Limb (tissue), 2 donors: ENCODE data around the gene FBXW2.

ENCODE experiments used
- DNase-seq, 2 donors: peaks; one replicate each; pipeline ENCODE4 v3.0.0-alpha.2; 2016; ENCODE audit errors: extremely low spot score in 2 of 2

Gene FBXW2

DNA sequence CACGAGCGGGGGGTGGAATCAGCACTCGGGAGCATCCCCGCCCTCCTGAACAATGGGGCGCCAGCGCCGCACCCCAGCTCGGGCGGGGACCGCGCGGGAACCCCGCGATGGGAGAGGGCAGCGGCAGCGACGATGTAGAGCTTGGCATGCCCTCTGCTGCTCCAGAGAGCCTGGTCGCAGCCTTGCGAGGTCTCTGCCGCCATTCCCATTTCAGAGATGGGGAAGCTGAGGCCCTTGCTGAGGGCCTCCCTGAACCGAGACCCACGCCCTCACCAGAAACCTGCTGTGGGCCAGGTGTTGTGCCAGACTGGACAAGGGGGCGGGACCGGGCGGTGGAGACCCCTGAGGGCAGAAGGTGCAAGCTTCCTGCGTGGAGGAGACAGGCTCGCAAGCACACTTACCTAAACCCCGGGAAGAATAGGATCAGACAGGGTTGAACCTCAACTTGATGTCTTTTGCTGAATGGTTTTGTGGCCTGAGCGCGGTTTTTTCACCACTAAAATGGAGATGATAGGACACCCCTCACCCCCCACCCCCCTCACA, 78.3 kb downstream of the FBXW2 start:
- no peak for DNase-seq

DNA sequence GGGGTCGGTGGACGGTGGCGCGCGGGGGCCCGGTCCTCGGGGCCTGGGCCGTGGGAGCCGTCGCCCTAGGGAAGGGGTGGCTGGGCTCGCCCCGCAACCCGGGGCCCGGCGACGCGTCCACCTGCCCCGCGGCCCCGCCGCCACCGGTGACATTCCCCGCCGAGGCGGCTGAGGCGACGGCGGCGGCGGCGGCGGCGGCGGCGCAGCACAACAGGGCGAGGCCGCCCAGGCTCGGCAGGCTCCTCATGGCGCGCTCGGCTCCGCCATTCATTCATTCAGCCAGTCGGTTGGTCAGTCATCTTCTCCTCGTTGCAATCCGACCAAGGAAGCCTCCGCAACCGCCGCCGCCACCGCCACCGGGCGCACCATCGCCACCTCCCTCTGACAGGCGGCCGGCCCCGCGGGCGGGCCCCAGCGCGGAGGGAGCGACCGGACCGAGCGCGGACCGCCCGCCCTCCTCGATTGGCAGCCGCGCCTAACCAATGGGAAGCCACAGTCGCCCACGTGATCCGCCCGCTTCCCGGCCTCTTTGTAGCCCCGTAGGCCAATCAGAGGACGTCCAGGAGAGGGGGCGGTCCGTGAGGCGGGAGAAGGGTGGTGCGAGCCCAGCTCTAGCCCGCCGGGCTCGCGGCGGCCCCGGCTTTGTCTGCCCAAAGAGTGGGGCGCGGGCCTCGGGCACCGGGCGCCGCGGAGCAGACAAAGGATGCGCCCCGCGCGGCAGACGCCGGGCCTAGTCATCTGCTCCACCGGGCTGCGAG, 78.9 kb downstream of the FBXW2 start, which contains the start of gene MEGF9:
Gene MEGF9, minus strand, starts transcription at position 383 of the 758 bp plus-strand sequence. Its CDS starts 112 bp downstream, at position 271.
- DNase-seq = peak; percentile 95 to 98

DNA sequence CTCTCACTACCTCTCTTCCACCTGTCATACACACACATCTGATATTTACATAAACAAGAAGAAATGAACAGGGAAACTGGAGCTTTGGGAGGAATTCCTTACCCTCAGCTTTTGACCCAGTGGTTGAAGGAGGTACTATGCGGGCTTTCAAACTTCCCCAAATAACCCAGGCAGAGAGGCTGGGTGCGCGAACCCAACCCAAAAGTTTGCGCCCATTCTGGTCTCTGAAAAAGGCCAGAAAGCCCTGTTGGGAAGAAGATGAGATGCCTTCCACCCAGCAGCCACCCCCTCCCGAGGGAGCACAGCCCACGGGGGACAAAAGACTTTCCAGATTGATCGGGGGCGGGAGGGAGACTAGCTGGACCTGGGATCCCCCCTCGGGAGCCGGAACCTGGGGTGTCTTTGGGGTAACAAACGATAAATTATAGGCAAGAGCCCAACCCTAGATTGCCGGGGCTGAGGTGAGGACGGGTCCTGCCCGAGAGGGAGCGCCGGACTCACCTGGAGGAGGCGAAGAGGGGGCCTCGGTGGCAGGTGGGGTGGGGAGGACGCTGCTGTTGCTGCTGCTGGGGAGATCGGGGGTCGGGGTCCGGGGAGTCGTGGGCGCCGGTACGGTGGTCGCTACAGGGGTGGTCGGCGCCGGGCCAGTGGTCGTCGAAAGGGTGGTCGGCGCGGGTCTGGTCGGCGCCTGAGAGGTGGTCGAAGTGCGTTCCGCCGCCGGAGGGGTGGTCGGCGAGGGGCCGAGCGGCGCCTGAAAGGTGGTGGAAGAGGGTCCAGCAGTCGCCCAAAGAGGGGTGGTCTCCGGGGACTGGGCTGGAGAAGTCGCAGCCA, 79.7 kb downstream of the FBXW2 start:
- DNase-seq = peak in 1 of 2 donors; percentile 63

- DNase-seq = no peak
Observed at GRCh38 chr9:120712539-120713031, 80.6 kb downstream of the FBXW2 start.

- no peak for DNase-seq
Observed at GRCh38 chr9:120711841-120712538, 81.2 kb downstream of the FBXW2 start.

- no peak for DNase-seq
Observed at GRCh38 chr9:120711354-120711753, 81.9 kb downstream of the FBXW2 start.

GRCh38 chr9:120710110-120710981, 82.9 kb downstream of the FBXW2 start:
- DNase-seq = no peak

DNA sequence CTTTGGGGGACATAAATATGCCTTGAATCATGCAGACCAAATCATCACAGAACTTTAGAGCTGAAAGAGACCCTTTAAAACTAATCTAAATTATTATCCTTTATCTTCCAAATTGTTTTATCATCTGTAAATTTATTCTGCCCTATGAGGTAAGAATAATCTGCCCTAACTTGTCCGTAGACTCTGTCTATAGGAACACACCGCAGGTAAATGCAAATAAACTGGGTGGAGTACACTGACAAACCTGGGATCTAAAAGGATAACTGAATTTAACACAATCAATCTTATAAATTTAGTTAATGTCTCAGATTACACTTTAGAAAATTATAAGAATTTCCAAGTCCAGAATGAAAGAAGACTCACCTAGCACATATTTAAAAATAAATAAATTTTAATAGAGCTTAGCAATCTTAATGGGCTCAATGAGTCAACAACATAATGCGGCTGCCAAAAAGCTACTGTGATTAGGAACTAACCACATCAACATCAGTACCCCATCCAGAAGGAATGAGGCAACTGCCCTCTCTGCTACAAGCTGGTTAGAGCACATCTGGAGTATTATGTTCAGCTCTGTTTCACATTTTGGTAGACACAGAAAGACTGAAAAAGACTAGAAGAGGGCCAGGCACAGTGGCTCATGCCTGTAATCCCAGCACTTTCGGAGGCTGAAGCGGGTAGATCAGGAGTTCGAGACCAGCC, 84.5 kb downstream of the FBXW2 start:
- DNase-seq = no peak

- no peak for DNase-seq
Observed at GRCh38 chr9:120707170-120707569, 86.0 kb downstream of the FBXW2 start.
